H9 (cell line): ENCODE results near the gene SMARCE1. TPM values are rescaled to one million over a fixed set of nuclear protein-coding genes. Genes with fewer than 3 reads are reported as not detected.

Experiments used
- DNase-seq: peaks from one replicate; pipeline ENCODE4 v3.0.0-alpha.2; 2017
- H2AFZ ChIP-seq: one replicate; pipeline ENCODE4 v1.6.1; 2013; ENCODE audit warnings: mild to moderate bottlenecking, low read length, control low read depth, moderate library complexity
- H2AK5ac ChIP-seq: 2 replicates; pipeline ENCODE4 v1.6.1; 2013; ENCODE audit warnings: low read length, control low read depth, mixed read lengths; ENCODE audit not compliant: insufficient read length
- H2BK120ac ChIP-seq: one replicate; pipeline ENCODE4 v1.6.1; 2013; ENCODE audit warnings: low read depth, mild to moderate bottlenecking, low read length, control low read depth, inconsistent platforms; ENCODE audit not compliant: poor library complexity, severe bottlenecking
- H2BK12ac ChIP-seq: 2 replicates; pipeline ENCODE4 v1.6.1; 2013; ENCODE audit warnings: low read length, control low read depth, mixed read lengths, low read depth; ENCODE audit not compliant: insufficient read length
- H2BK15ac ChIP-seq: 2 replicates; pipeline ENCODE4 v1.6.1; 2013; ENCODE audit warnings: low read depth, low read length, control low read depth
- H2BK20ac ChIP-seq: one replicate; pipeline ENCODE4 v1.6.1; 2013; ENCODE audit warnings: low read depth, mild to moderate bottlenecking, low read length, control low read depth, inconsistent platforms; ENCODE audit not compliant: poor library complexity, severe bottlenecking
- H2BK5ac ChIP-seq: 2 replicates; pipeline ENCODE4 v1.6.1; 2013; ENCODE audit warnings: low read length, control low read depth, mixed read lengths; ENCODE audit not compliant: insufficient read length
- H3K14ac ChIP-seq: 2 replicates; pipeline ENCODE4 v1.6.1; 2013; ENCODE audit warnings: low read length, control low read depth; ENCODE audit not compliant: insufficient read depth
- H3K18ac ChIP-seq: 2 replicates; pipeline ENCODE4 v1.6.1; 2013; ENCODE audit warnings: low read depth, mild to moderate bottlenecking, mixed read lengths, low read length, control low read depth; ENCODE audit not compliant: insufficient read length
- H3K23ac ChIP-seq: 2 replicates; pipeline ENCODE4 v1.6.1; 2013; ENCODE audit warnings: low read length, control low read depth, mixed read lengths, low read depth; ENCODE audit not compliant: insufficient read length
- H3K23me2 ChIP-seq: 2 replicates; pipeline ENCODE4 v1.6.1; 2013; ENCODE audit warnings: low read depth, mild to moderate bottlenecking, mixed read lengths, low read length, control low read depth; ENCODE audit not compliant: insufficient read length, poor library complexity, severe bottlenecking
- H3K27ac ChIP-seq: 2 replicates; pipeline ENCODE4 v1.5.1; 2013; ENCODE audit warnings: low read length, control low read depth, mixed read lengths, low read depth; ENCODE audit not compliant: insufficient read length
- H3K27me3 ChIP-seq: 2 replicates; pipeline ENCODE4 v1.6.1; 2013; ENCODE audit warnings: low read length, control low read depth, inconsistent platforms; ENCODE audit not compliant: insufficient read depth
- H3K4ac ChIP-seq: 2 replicates; pipeline ENCODE4 v1.6.1; 2013; ENCODE audit warnings: low read depth, mild to moderate bottlenecking, control low read depth, inconsistent platforms, low read length, moderate library complexity
- H3K4me1 ChIP-seq: 2 replicates; pipeline ENCODE4 v1.6.1; 2013; ENCODE audit warnings: low read length, control low read depth, inconsistent platforms; ENCODE audit not compliant: insufficient read depth
- H3K4me2 ChIP-seq: 2 replicates; pipeline ENCODE4 v1.6.1; 2013; ENCODE audit warnings: low read length, control low read depth, mixed read lengths; ENCODE audit not compliant: insufficient read length, insufficient read depth
- H3K56ac ChIP-seq: 2 replicates; pipeline ENCODE4 v1.6.1; 2013; ENCODE audit warnings: low read depth, mild to moderate bottlenecking, mixed read lengths, low read length, control low read depth; ENCODE audit not compliant: insufficient read length
- H3K79me1 ChIP-seq: 2 replicates; pipeline ENCODE4 v1.6.1; 2013; ENCODE audit warnings: low read depth, mild to moderate bottlenecking, moderate library complexity, low read length, control low read depth, inconsistent platforms; ENCODE audit not compliant: insufficient read depth, poor library complexity, severe bottlenecking
- H3K79me2 ChIP-seq: 2 replicates; pipeline ENCODE4 v1.6.1; 2013; ENCODE audit warnings: low read length, control low read depth, inconsistent platforms; ENCODE audit not compliant: insufficient read depth
- H3K9ac ChIP-seq: 2 replicates; pipeline ENCODE4 v1.6.1; 2013; ENCODE audit warnings: low read length, control low read depth, mixed read lengths; ENCODE audit not compliant: insufficient read length; ENCODE audit errors: extremely low read depth
- H3K9me3 ChIP-seq: one replicate; pipeline ENCODE4 v1.6.1; 2013; ENCODE audit warnings: low read depth, low read length, inconsistent platforms; ENCODE audit not compliant: control insufficient read depth
- H3T11ph ChIP-seq: one replicate; pipeline ENCODE4 v1.6.1; 2013; ENCODE audit warnings: mild to moderate bottlenecking, low read length, control low read depth, inconsistent platforms
- H4K20me1 ChIP-seq: one replicate; pipeline ENCODE4 v1.6.1; 2013; ENCODE audit not compliant: control insufficient read depth, insufficient read length, insufficient read depth
- H4K5ac ChIP-seq: 2 replicates; pipeline ENCODE4 v1.6.1; 2013; ENCODE audit warnings: low read depth, mild to moderate bottlenecking, mixed read lengths, low read length, control low read depth; ENCODE audit not compliant: insufficient read length
- H4K8ac ChIP-seq: replicated peaks from 2 replicates; pipeline ENCODE4 v1.6.1; 2013; ENCODE audit warnings: low read length, control low read depth, mixed read lengths, low read depth; ENCODE audit not compliant: insufficient read length
- H4K91ac ChIP-seq: 2 replicates; pipeline ENCODE4 v1.6.1; 2013; ENCODE audit warnings: low read depth, mild to moderate bottlenecking, moderate library complexity, mixed read lengths, low read length, control low read depth; ENCODE audit not compliant: insufficient read length
- H3K27ac Mint-ChIP-seq, 3 experiments: 2 replicates in 2 of 3; 3 replicates in 1 of 3; pipeline ENCODE4 v1.8.0; 2020 to 2021; ENCODE audit warnings: mixed read lengths in 3 of 3, mild to moderate bottlenecking in 1 of 3, moderate library complexity in 1 of 3
- H3K27me3 Mint-ChIP-seq: 2 replicates; pipeline ENCODE4 v1.8.0; 2021; ENCODE audit warnings: low read depth, mild to moderate bottlenecking, moderate library complexity, mixed read lengths
- H3K36me3 Mint-ChIP-seq, 3 experiments: 2 replicates in 2 of 3; 3 replicates in 1 of 3; pipeline ENCODE4 v1.8.0; 2020 to 2021; ENCODE audit warnings: low read depth in 3 of 3, mixed read lengths in 3 of 3; ENCODE audit not compliant: insufficient read depth in 1 of 3
- H3K4me1 Mint-ChIP-seq, 2 experiments: 2 replicates each; pipeline ENCODE4 v1.8.0; 2020; ENCODE audit warnings: mixed read lengths in 2 of 2
- H3K4me3 Mint-ChIP-seq, 2 experiments: 2 replicates in 1 of 2; 3 replicates in 1 of 2; pipeline ENCODE4 v1.8.0; 2020 to 2021; ENCODE audit warnings: mild to moderate bottlenecking in 2 of 2, mixed read lengths in 2 of 2, moderate library complexity in 1 of 2
- H3K9me3 Mint-ChIP-seq, 2 experiments: 2 replicates in 1 of 2; 3 replicates in 1 of 2; pipeline ENCODE4 v1.8.0; 2020; ENCODE audit warnings: mild to moderate bottlenecking in 2 of 2, mixed read lengths in 2 of 2, moderate library complexity in 1 of 2
- WGBS: extraction: QIAGEN DNeasy Blood & Tissue Kit; methylation state at CpG from one replicate; pipeline ENCODE4 v1.1.7; 2013; ENCODE audit warnings: missing lambda C conversion rate, low lambda C conversion rate, mixed read lengths; ENCODE audit not compliant: insufficient read length; ENCODE audit errors: extremely low coverage; 5-methylcytosine and 5-hydroxymethylcytosine counted together
- total RNA-seq: library from RNA; stranded (reverse); gene quantifications from 2 replicates; pipeline ENCODE4 v1.2.1, GENCODE V29; 2021
- TF ChIP-seq, protein P1 (sequence below): fragments of 200-600 bp; sonication (generic); conservative IDR thresholded peaks from 3 replicates; pipeline ENCODE4 v1.8.0; 2021; ENCODE audit warnings: antibody characterized with exemption, mild to moderate bottlenecking

The SMARCE1 gene
- total RNA-seq, 1 experiment from 2014 or later: 122 TPM

DNA sequence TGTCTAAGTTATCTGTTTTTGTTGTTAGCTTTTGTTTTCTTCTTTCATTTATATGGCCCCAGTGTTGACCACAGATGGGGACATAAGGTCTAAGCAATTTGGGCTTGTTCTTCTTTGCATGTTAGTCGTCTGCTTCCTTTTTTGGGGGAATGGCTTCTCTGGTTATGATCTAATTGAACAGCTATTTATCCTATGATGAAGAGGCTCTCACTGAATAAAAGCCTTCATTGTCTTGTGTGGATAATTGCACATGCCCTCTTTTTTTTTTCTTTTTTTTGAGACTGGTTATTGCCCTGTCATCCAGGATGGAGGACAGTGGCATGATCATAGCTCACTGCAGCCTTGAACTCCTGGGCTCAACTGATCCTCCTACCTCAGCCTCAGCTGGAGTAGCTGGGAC, 13.7 kb downstream of the SMARCE1 start:
- Mint-ChIP-seq H3K27ac (no peak overlapping the region), H3K9me3 (no peaks in the 10 kb centered on the region), H3K4me3 (no peak overlapping the region), H3K4me1 (no peaks in the 10 kb centered on the region), H3K27me3 (no peaks in the 10 kb centered on the region), H3K36me3 (peaks cover 48 to 87% (median 86%) of the 10 kb centered on the region in 3 experiments; a peak in 6 of 7 replicates)
- no peaks in the 10 kb centered on the region for H3K9me3 ChIP-seq
- no peak overlapping the region for H2BK5ac ChIP-seq
- no peak overlapping the region for H3K9ac ChIP-seq
- no CpG with 5 or more reads among the region's 1 CpG for WGBS
- no peak overlapping the region for H2AFZ ChIP-seq
- no peak overlapping the region for H3K18ac ChIP-seq
- H4K20me1 ChIP-seq: no peaks in the 10 kb centered on the region
- no peaks in the 10 kb centered on the region for H3K27me3 ChIP-seq
- no peak overlapping the region for H3K23ac ChIP-seq
- H2BK120ac ChIP-seq: no peak overlapping the region
- no peak overlapping the region for H2AK5ac ChIP-seq
- H3K23me2 ChIP-seq: no peaks in the 10 kb centered on the region
- TF ChIP-seq, protein P1, sequence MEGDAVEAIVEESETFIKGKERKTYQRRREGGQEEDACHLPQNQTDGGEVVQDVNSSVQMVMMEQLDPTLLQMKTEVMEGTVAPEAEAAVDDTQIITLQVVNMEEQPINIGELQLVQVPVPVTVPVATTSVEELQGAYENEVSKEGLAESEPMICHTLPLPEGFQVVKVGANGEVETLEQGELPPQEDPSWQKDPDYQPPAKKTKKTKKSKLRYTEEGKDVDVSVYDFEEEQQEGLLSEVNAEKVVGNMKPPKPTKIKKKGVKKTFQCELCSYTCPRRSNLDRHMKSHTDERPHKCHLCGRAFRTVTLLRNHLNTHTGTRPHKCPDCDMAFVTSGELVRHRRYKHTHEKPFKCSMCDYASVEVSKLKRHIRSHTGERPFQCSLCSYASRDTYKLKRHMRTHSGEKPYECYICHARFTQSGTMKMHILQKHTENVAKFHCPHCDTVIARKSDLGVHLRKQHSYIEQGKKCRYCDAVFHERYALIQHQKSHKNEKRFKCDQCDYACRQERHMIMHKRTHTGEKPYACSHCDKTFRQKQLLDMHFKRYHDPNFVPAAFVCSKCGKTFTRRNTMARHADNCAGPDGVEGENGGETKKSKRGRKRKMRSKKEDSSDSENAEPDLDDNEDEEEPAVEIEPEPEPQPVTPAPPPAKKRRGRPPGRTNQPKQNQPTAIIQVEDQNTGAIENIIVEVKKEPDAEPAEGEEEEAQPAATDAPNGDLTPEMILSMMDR: no peak
- H3K79me2 ChIP-seq: no peaks in the 10 kb centered on the region
- no peak overlapping the region for H3K14ac ChIP-seq
- no peak overlapping the region for H3T11ph ChIP-seq
- H3K4ac ChIP-seq: no peak overlapping the region
- H3K4me2 ChIP-seq: no peak overlapping the region
- H4K5ac ChIP-seq: no peak overlapping the region
- H3K79me1 ChIP-seq: peaks cover 2% of the 10 kb centered on the region
- H4K8ac ChIP-seq: no peak overlapping the region
- H2BK20ac ChIP-seq: no peak overlapping the region
- no peak overlapping the region for H4K91ac ChIP-seq
- no peak overlapping the region for H3K27ac ChIP-seq
- H3K4me1 ChIP-seq: no peaks in the 10 kb centered on the region
- no peak overlapping the region for H2BK12ac ChIP-seq
- H2BK15ac ChIP-seq: no peak overlapping the region
- no peak for DNase-seq
- no peak overlapping the region for H3K56ac ChIP-seq
